Measurements from ENCODE around the gene PITX1.

PITX1 gene

GRCh38 chr5:135048286-135048685 lies 14.3 kb upstream of the PITX1 start:
- no peak overlapping the region for H3K4me3 ChIP-seq (ENCODE audit: low read length)
- no peak for DNase-seq (ENCODE audit: low read depth, low spot score)

DNA sequence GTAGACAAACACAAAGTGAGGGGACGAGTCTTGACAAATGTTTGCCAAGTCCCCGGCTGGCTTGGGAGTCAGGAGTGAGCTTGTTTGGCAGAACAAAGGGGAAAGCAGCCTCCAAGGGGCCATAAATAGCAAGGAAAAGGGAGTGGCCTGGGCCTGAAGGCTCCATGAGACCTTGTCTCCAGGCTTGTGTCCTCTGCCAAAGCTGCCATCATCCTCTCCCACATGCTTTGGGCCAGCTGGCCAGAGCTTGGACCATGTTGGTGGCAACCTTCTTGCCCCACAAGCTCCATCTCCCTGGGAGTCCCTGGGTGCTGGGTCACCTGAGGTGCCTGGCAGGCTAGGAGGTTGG lies 13.3 kb upstream of the PITX1 start:
- DNase-seq (ENCODE audit: low read depth, low spot score), result no peak

GRCh38 chr5:135046661-135047346 lies 12.8 kb upstream of the PITX1 start:
- no peak for DNase-seq (ENCODE audit: low read depth, low spot score)
- no peak overlapping the region for H3K4me3 ChIP-seq (ENCODE audit: low read length)

More for the DNA sequence above, 13.3 kb upstream of the PITX1 start:
- H3K4me3 ChIP-seq (ENCODE audit: low read length), result no peak overlapping the region

- H3K4me3 ChIP-seq (ENCODE audit: low read length), result no peak overlapping the region
- no peak for DNase-seq (ENCODE audit: low read depth, low spot score)
Measured at GRCh38 chr5:135045488-135045887, 11.5 kb upstream of the PITX1 start.

DNA sequence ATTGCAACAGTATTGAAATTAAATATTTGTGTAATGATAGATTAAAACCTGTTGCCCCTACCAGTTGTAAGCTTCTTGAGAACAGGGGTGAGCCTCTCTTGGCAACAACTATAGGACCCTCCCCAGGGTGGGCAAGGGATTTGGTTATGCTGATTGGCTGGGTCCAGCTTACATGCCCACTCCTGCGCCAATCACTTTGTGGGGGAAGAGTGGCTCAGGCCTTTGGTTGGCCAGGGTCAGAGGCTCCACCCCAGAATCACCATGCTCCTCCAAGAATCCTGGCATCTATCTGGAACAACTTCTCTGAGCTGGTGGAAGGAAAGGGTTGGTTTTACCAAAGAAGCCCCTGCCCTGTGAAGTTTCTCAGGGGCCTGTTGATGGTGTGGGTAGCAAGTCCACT lies 8.6 kb upstream of the PITX1 start:
- DNase-seq (ENCODE audit: low read depth, low spot score), result no peak
- H3K4me3 ChIP-seq (ENCODE audit: low read length), result no peak overlapping the region

DNA sequence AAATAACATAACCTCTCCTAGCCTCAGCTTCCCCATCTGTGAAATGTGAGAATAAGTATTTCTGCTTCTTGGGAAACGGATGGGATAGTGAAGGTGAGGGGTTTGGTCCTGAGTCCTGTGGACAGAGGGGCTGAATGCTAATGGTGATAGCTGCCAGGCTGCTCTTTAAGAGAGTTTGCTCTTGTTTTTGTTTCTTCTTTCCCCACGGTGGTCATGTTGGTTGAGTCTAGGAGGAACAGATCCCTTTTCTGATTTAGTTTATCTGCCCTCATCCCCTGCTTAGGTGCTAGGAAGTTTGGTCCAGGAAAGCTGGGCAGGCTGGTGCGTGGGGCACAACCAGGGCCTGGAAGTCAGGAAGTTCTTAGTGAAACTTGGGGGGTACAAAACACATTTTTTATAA lies 7.7 kb upstream of the PITX1 start:
- DNase-seq (ENCODE audit: low read depth, low spot score), result no peak
- H3K4me3 ChIP-seq (ENCODE audit: low read length), result no peak overlapping the region

GRCh38 chr5:135041145-135041587 lies 7.1 kb upstream of the PITX1 start:
- DNase-seq (ENCODE audit: low read depth, low spot score), result no peak
- H3K4me3 ChIP-seq (ENCODE audit: low read length), result no peak overlapping the region

DNA sequence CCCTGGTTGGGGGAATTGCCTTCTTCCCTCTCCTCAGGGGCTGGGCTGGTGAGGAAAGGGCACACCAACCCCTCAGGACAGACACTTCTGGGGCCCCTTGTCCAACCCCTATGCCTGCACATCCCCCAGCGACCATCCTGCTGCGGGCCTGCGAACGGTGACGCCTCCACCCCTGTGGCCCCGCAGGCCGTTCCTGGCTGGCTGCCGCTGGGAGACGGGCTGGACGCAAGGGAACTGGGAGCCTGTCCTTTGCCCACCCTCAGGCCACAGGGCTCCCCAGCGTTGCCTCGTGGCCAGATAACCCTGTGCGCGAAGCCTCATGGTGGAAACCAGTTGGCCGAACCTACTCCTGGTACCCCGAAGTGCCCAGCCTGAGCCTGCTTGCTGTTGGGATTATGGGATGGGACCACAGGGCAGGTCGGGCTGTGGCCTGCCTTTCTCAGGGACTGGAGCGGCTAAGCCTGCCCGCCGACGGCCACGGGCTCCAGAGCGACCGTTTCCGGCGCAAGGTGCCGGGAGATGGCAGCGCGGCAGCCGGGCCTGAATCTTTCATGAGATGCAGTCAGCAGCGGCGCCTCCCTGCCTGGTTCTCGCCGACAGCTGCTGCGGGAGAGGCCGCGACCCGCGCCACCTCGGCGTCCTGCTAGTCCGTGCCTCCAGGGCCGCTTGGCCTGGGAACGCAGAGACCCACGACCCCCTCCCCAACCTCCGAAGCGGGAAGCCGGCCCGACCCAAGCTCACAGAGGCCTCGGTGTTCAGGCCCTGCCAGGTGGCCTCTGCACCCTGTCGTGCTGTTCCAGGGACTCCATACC lies 6.5 kb upstream of the PITX1 start:
- no peak for DNase-seq (ENCODE audit: low read depth, low spot score)
- no peak overlapping the region for H3K4me3 ChIP-seq (ENCODE audit: low read length)

DNA sequence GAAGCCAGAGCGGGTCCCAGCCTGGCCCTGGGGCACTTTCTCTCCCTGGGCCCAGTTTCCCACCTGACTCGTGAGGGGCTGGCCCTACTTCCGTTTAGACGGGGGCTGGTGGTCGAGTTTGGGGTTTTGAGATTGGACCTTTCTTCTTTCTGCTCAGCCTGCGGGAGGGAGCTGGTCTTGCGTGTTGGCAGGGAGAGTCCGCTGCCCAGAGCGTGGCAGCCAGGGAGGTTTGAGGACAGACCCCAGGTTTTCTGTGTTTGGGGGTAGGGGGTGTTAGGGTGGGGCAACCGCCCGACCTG lies 6.0 kb upstream of the PITX1 start:
- DNase-seq (ENCODE audit: low read depth, low spot score), result no peak
- no peak overlapping the region for H3K4me3 ChIP-seq (ENCODE audit: low read length)

DNA sequence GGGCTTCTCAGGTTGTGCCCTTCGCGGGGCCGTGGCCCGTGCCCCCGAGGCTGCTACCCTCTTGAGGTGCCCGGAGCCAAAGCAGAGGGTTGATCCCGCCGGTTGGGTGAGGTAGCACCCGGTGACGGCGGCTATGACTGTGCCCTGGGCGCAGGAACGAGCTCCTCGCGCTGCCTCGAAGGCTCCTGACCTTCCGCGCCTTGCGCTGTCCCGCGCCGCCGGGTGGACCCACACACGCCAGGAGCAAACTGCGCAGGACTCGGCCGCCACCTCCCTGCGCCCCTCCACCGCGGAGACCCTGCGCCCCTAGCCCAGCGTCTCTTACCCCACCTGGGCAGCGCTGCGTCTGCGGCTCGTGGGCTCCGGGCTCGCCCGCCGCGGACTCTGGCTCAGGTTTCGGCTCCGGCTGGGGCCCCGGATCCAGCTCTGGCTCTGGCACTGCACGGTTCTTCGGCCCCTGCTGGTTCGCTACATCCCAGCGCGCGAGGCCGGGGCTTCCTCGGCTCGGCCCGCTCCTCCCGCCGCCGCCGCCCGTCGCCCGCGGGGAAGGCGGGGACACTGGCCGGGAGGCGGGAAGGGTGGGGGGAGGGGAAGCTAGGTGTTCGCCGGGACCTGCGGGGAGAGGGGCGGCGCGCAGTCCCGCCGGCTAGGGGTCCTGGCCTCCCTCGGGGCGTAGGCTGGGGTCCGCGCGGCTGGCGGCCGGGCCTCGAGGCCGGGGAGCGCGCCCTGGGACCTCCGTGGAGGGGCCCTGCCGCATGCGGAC lies 5.4 kb upstream of the PITX1 start:
- H3K4me3 ChIP-seq (ENCODE audit: low read length), result no peak overlapping the region
- DNase-seq (ENCODE audit: low read depth, low spot score), result no peak

- H3K4me3 ChIP-seq (ENCODE audit: low read length), result no peak overlapping the region
- DNase-seq (ENCODE audit: low read depth, low spot score), result no peak
Measured at GRCh38 chr5:135038813-135039270, 4.8 kb upstream of the PITX1 start.

DNA sequence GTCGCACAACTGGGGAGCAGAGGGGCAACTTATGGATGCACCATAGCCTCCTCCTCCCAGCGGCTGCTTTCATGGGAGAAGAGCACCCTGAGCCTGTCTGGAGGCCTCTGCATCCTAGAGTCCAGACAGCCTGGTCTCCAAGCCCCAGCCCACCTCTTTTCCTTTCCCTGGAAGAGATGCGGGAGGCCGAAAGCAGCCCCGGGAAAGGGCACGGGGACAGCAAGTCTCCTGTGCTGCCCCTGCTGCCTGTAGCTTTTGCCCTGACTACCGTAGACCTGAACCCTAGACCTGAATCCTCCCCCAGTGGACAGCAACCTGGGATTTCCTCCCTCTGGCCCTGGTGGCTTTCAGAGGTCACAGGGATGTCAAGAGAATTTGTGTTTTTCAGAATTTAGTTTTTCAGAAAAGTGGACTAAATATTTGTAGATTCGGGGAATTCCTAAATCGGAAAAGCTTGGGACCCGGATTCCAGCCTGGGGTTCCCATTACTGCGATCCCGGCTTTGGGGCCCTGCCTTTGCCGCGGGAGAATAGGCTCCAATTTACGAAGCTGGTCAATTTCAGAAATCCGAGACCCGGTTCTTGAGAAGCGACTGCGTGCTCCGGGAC lies 4.3 kb upstream of the PITX1 start:
- DNase-seq (ENCODE audit: low read depth, low spot score), result no peak

GRCh38 chr5:135037519-135038204 lies 3.6 kb upstream of the PITX1 start:
- DNase-seq (ENCODE audit: low read depth, low spot score), result no peak
- no peak overlapping the region for H3K4me3 ChIP-seq (ENCODE audit: low read length)

More for the DNA sequence above, 4.3 kb upstream of the PITX1 start:
- no peak overlapping the region for H3K4me3 ChIP-seq (ENCODE audit: low read length)

DNA sequence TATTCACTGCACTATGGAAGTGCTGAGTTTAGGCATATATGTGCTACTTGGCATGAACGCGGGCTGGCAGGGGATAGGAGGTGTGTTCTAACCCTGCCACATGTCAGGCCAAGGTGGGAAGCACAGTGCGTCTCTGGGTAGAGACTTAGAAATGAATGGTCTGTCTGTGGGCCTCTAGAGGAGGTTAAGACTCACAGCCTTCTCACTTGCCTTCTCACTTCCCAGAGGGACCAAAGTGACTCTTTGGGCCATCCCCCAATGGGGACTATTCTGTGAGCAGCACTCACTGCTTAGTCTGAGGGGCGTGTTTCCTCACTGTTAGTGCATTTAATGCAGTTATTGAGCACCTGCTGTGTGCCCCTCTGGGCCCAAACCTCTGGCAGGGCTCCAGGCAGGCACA lies 2.4 kb upstream of the PITX1 start:
- no peak overlapping the region for H3K4me3 ChIP-seq (ENCODE audit: low read length)
- DNase-seq (ENCODE audit: low read depth, low spot score), result no peak

DNA sequence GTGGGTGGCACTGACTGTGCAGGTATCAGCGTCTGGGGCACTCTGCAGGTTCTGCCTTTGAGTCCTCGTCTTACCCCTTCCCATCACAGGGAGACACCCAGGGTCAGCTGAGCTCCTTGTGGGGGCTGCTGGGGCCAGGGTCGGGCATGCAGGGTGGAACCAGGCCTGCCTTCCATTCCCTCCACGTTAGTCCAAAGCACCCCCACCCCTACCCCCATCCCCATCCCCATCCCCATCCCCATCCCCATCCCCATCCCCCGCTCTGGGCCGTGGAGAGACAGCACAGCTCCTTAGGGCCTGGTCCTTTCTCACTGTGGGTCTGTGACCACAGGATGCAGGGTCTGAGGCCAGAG lies 1.6 kb upstream of the PITX1 start:
- H3K4me3 ChIP-seq (ENCODE audit: low read length), result no peak overlapping the region
- DNase-seq (ENCODE audit: low read depth, low spot score), result no peak

- DNase-seq (ENCODE audit: low read depth, low spot score), result no peak
- no peak overlapping the region for H3K4me3 ChIP-seq (ENCODE audit: low read length)
Measured at GRCh38 chr5:135034963-135035677, 1.1 kb upstream of the PITX1 start.

DNA sequence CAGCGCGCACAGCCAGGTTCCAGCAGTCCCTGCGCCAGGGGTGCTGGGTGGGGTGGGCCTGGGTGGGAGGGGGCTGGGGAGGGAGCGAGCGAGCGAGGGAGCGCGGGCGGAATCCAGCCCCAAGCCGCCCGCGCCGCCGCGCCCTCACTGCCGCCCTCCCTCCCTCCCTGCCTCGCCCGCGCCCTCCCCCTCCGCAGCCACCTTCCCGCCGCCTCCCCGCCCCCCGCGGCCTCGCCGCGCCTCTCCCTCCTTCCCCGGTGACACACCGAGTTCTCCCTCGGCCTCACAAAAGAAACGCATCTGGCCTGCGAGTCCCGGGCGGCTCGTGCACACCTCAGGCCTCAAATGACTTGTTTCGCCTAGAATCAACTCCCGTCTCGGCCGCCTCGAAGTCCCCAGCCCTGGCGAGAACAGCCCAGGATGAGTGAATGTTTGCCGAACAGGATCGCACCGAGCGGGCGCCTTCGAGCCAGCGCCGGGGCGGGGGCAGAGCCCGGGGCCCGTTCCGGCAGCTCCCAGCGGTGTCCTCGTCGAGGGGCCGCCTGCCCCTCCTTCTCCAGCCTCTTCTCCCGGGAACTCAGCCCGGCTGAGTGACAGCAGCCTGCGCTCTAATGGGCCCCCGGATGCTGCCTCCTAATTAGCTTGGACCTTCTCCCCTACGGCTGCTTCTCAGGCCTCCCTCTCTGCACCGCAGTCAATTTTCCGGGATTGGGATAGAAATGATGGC lies 371 bp upstream of the PITX1 start:
- DNase-seq (ENCODE audit: low read depth, low spot score), result peak; percentile 42
- H3K4me3 ChIP-seq (ENCODE audit: low read length), result peak overlapping the region; percentile 60
